ENCODE data around the gene DKK3. TPM values are rescaled to one million over a fixed set of nuclear protein-coding genes. Genes with fewer than 3 reads are reported as not detected.
A peak's percentile ranks its signal among the peaks of the same experiment; 100 is the strongest.

DKK3 gene
- total RNA-seq, 1 donor from 2014 or later = not detected

DNA sequence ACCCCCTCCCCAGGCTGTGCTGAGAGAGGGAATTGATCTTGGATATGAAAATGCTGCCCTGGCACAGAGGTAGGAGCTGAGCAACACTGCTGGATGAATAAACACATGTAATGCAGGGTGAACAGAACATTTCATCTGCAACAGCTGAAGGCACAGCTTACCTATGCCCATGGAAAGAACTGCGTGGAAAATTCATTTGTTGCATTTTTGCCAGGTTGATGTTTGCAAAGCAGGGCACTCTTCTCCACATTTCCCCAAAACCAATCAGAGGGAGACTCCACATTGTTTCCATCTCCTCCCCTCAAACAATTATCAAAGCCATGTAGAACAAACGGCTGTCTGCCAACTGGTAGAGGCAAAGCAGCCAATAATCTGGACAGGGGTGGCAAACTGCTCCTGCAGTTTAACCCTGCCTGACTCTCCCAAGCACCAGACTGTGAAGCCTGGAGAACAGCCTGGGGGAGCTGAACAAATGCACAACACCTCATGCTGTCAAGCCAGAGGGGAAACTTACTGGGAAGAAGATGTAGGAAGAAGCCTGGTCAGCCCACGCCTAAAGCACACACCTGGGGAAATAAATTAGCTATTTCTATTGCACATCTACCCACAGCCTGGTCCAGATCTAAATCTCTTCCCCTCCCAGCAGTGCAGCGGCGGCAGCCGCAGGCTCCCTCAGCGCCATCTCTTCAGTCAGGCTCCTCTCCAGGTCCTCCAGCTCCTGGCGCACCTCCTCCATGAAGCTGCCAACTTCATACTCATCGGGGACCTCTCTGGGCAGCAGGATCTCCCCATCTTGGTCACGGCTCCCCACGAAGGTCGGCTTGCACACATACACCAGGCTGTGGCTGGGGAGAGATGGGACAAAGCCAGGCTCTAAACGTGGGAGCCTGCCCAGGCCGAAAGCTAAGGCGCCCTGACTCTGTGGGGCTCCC lies 44.3 kb downstream of the DKK3 start:
- Mint-ChIP-seq H3K4me1 (ENCODE audit: low read depth) (peaks cover 27% of the 10 kb centered on the region), H3K27me3 (ENCODE audit: insufficient read depth) (peaks cover 11% of the 10 kb centered on the region), H3K36me3 (ENCODE audit: low read depth) (peaks cover 2% of the 10 kb centered on the region), H3K9me3 (no peaks in the 10 kb centered on the region), H3K4me3 (no peak overlapping the region), H3K27ac (no peak overlapping the region)
- intact Hi-C loops (cut with micrococcal nuclease) = no loop called here
- no peak for DNase-seq (ENCODE audit: low spot score)

DNA sequence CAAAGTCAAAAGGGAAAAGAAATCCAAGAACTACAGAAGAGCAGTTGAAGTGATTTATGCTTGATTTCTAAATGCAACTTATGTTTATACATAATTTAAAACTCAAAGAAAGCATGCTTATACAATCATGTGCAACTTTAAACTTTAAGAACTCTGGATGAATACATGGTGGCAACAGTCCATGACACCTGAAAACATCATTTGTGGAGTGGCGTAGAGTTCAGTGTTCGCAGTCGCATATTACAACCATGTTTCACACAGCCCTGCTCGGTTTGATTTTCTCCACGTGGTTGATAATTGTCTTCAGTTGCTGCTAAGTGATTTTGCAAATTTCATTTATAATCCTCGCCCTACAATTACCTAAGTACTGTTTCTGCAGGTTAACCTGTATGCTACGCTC lies 45.4 kb downstream of the DKK3 start:
- H3K4me3 Mint-ChIP-seq = no peak overlapping the region
- H3K27ac Mint-ChIP-seq = no peak overlapping the region
- H3K4me1 Mint-ChIP-seq (ENCODE audit: low read depth) = peaks cover 28% of the 10 kb centered on the region
- no peak for DNase-seq (ENCODE audit: low spot score)
- peaks cover 8% of the 10 kb centered on the region for H3K36me3 Mint-ChIP-seq (ENCODE audit: low read depth)
- intact Hi-C loops (cut with micrococcal nuclease) = no loop called here
- no peaks in the 10 kb centered on the region for H3K9me3 Mint-ChIP-seq
- H3K27me3 Mint-ChIP-seq (ENCODE audit: insufficient read depth) = peaks cover 11% of the 10 kb centered on the region

DNA sequence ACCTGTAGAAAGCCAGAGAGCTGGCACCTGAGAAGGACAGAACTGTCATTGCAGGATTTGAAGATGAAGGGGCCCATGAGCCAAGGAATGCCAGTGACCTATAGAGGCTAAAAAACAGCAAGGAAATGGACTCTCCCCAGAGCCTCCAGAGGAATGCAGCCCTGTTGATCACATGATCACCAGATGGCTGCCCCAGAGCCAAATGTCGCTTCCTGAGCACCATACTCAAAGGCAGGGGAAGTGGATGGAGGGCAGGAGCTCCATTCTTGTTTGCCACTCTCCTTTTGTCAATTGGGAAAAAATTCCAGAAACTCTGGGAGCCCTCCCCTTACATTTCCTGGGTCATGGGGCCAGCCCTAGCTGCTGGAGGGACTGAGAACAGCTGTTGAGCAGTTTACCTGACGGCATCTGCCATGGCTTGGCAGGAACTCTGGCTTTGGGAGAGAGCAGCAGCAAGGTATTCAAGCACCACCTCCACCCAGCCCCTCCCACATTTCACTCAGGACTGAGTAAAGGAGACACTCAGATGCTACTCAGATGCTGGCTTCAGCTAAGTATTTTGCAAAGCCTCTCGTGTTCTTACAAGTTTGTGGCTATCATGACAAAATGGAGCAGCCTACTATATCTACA lies 46.9 kb downstream of the DKK3 start:
- no peak overlapping the region for H3K27ac Mint-ChIP-seq
- intact Hi-C loops (cut with micrococcal nuclease) = no loop called here
- DNase-seq (ENCODE audit: low spot score) = no peak
- H3K9me3 Mint-ChIP-seq = no peaks in the 10 kb centered on the region
- peaks cover 11% of the 10 kb centered on the region for H3K27me3 Mint-ChIP-seq (ENCODE audit: insufficient read depth)
- H3K36me3 Mint-ChIP-seq (ENCODE audit: low read depth) = peaks cover 13% of the 10 kb centered on the region
- H3K4me1 Mint-ChIP-seq (ENCODE audit: low read depth) = peaks cover 28% of the 10 kb centered on the region
- H3K4me3 Mint-ChIP-seq = no peak overlapping the region

DNA sequence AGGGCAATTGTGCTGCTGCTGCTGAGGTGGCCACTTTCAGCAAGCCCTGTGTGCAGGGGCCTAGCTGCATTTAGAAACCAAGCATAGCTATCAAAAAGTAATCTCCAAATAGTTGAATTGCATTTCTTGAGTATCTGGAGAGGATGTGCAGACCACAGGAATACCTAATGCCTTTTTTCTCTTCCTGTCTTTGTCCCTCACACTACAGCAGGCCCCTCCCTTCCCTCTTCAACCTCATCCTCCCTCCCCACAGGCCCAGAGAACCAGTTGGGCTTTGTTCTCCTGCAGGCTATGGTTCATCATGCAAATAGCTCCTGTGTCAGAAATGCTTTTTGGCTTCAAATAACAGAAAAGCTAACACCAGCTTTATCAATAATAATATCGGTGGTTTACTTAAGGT lies 47.7 kb downstream of the DKK3 start:
- H3K27me3 Mint-ChIP-seq (ENCODE audit: insufficient read depth) = peaks cover 9% of the 10 kb centered on the region
- H3K4me3 Mint-ChIP-seq = peak overlapping the region; percentile 1
- H3K4me1 Mint-ChIP-seq (ENCODE audit: low read depth) = peaks cover 28% of the 10 kb centered on the region
- H3K9me3 Mint-ChIP-seq = no peaks in the 10 kb centered on the region
- peak; percentile 14 for DNase-seq (ENCODE audit: low spot score)
- no peak overlapping the region for H3K27ac Mint-ChIP-seq
- peaks cover 21% of the 10 kb centered on the region for H3K36me3 Mint-ChIP-seq (ENCODE audit: low read depth)
- intact Hi-C loops (cut with micrococcal nuclease) = no loop called here

DNA sequence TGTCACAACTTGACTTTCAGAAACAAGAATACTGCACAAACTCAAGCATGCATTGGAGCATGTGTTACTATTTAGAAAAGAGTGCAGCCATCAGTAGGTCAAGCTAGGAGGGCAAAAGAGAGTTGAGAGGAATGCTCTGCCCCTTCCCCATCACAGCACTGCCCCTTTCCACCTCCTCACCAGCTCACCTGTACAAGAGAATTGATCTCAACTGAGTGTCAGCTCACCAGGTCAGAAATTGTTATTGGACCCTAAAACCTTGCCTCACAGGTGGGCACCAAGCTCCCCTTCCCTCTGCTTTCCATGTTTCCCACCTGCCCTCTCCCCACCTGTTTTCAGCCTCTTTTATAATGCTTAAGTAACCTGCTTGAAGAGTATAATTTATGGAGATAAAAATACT lies 48.8 kb downstream of the DKK3 start:
- no peaks in the 10 kb centered on the region for H3K9me3 Mint-ChIP-seq
- H3K4me3 Mint-ChIP-seq = no peak overlapping the region
- peaks cover 28% of the 10 kb centered on the region for H3K4me1 Mint-ChIP-seq (ENCODE audit: low read depth)
- no peak for DNase-seq (ENCODE audit: low spot score)
- H3K27me3 Mint-ChIP-seq (ENCODE audit: insufficient read depth) = peaks cover 5% of the 10 kb centered on the region
- H3K27ac Mint-ChIP-seq = no peak overlapping the region
- H3K36me3 Mint-ChIP-seq (ENCODE audit: low read depth) = peaks cover 24% of the 10 kb centered on the region
- intact Hi-C loops (cut with micrococcal nuclease) = no loop called here

DNA sequence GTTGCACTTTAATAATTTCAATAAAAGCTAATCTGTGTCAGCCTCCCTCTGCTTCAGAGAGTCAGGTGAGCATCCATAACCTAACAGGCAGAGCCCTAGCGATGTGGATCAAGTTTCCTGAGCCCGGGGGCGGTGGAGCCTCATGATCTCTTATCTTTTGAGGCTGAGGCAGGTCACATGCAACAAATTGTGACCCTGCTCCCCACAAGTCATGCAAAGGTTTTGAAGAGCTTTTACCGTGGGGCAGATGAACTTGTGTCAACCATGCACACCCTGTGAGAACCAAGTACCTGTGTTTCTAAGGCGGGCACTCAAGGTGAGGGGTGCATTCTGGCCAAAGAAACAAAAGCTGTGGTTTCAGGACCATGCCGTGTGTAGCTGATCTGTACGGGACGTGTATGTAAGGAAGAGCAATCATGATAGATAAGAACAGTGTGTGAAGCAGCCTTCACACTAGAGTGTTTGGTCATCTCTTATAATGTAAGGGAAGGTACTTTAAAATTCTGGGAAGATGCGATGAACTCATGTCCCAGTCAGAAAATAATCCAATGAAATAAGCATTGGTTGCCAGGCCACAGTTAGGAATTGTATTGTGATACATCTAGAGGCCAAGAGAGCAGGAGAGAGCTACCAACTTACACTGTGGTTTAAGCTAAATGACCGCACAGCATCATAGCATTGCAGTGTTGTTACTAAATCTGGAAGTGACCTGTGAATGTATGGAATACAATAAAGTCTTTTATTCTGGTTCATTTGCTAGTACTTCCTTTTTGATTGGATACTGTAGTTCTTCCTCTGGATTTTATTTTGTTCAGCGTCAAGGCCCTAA lies 49.8 kb downstream of the DKK3 start:
- intact Hi-C loops (cut with micrococcal nuclease) = no loop called here
- Mint-ChIP-seq H3K27me3 (ENCODE audit: insufficient read depth) (no peaks in the 10 kb centered on the region), H3K4me1 (ENCODE audit: low read depth) (peaks cover 28% of the 10 kb centered on the region), H3K36me3 (ENCODE audit: low read depth) (peaks cover 29% of the 10 kb centered on the region), H3K9me3 (no peaks in the 10 kb centered on the region), H3K4me3 (no peak overlapping the region), H3K27ac (no peak overlapping the region)
- no peak for DNase-seq (ENCODE audit: low spot score)

DNA sequence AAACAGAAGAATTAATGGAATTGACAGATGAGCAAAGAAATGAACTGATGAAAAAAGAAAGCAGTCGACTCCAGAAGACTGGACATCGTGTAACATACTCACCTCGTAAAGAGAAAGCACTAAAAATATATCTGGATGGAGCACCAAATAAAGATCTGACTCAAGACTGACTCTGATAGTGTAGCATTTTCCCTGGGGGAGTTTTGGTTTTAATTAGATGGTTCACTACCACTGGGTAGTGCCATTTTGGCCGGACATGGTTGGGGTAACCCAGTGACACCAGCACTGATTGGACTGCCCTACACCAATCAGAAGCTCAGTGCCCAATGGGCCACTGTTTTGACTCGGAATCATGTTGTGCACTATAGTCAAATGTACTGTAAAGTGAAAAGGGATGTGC lies 52.4 kb downstream of the DKK3 start:
- Mint-ChIP-seq H3K9me3 (no peaks in the 10 kb centered on the region), H3K4me1 (ENCODE audit: low read depth) (peaks cover 18% of the 10 kb centered on the region), H3K4me3 (no peak overlapping the region), H3K36me3 (ENCODE audit: low read depth) (peaks cover 43% of the 10 kb centered on the region), H3K27ac (no peak overlapping the region), H3K27me3 (ENCODE audit: insufficient read depth) (no peaks in the 10 kb centered on the region)
- no peak for DNase-seq (ENCODE audit: low spot score)
- intact Hi-C loops (cut with micrococcal nuclease) = no loop called here

DNA sequence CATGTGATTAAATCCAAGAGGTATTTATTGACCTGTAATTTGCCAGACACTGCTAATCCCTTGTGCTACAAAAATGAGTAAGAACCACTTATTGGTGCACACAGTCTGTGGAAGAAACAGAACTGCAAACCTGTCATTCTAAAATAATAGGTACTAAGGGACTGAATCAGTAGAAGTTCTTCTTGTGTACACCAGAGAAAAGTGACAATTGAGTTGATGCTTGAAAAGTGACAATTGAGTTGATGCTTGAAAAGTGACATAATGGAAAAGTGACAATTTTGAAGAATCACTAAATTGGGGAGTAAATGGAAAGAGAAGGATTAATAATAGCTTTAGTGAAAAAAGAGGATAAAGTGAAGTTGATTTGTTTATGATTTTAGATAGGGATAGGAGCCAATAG lies 56.4 kb downstream of the DKK3 start:
- no peak overlapping the region for H3K4me3 Mint-ChIP-seq
- H3K4me1 Mint-ChIP-seq (ENCODE audit: low read depth) = no peaks in the 10 kb centered on the region
- peak overlapping the region; percentile 19 for H3K27ac Mint-ChIP-seq
- no peaks in the 10 kb centered on the region for H3K27me3 Mint-ChIP-seq (ENCODE audit: insufficient read depth)
- H3K9me3 Mint-ChIP-seq = no peaks in the 10 kb centered on the region
- peaks cover 44% of the 10 kb centered on the region for H3K36me3 Mint-ChIP-seq (ENCODE audit: low read depth)
- no peak for DNase-seq (ENCODE audit: low spot score)
- intact Hi-C loops (cut with micrococcal nuclease) = no loop called here

DNA sequence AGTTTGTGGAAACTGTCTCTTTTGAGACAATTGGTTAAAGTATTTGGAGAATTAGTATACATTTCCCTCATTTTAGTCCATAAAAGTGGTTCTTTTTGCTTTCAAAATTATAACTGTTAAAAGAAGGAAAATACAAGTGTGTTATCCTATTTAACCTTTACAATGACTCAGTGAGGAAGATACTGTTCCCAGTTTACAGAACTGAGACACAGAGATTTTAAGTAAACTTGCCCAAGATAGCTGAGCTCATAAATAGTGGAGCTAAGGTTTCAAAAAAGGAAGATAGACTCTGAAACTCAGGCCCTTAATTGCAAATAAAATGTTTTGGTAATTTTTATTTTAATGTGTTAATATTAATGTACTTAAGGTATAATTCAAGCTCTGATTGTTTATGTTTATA lies 58.9 kb downstream of the DKK3 start:
- H3K27ac Mint-ChIP-seq = no peak overlapping the region
- peaks cover 41% of the 10 kb centered on the region for H3K36me3 Mint-ChIP-seq (ENCODE audit: low read depth)
- no peaks in the 10 kb centered on the region for H3K27me3 Mint-ChIP-seq (ENCODE audit: insufficient read depth)
- H3K4me1 Mint-ChIP-seq (ENCODE audit: low read depth) = no peaks in the 10 kb centered on the region
- intact Hi-C loops (cut with micrococcal nuclease) = no loop called here
- no peak for DNase-seq (ENCODE audit: low spot score)
- H3K4me3 Mint-ChIP-seq = no peak overlapping the region
- H3K9me3 Mint-ChIP-seq = no peaks in the 10 kb centered on the region

DNA sequence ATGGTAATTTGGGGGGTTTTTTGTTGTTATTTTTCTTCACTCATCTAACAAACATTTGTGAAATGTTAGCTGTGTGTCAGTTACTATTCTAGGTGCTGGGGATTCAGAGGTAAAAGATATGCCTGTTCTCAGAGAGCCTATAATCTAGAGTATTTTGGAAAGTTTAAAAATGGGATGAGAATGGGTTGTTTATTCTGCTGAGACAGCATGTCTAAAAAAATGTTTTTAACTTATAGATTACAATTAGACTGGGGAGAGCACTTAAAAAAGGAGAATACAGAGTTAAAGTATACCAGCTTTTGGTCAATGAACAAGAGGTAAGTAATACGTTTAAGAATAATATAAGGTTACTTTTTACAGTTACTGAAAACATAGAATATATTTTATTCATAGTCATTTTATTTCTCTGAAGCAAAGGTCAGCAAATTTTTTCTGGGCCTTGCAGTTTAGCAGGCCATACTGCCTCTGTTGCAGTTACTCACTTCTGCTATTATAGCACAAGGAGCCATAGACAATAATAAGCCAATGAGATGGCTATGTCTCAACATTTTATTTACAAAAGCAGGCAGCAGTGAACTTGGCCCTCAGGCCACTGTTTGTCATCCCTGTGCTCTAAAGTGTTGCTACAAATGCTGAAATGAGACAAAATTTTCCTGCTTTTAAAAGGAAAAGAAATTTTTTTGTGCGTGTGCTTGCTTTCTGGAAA lies 60.0 kb downstream of the DKK3 start:
- DNase-seq (ENCODE audit: low spot score) = no peak
- Mint-ChIP-seq H3K36me3 (ENCODE audit: low read depth) (peaks cover 37% of the 10 kb centered on the region), H3K9me3 (no peaks in the 10 kb centered on the region), H3K27me3 (ENCODE audit: insufficient read depth) (no peaks in the 10 kb centered on the region), H3K4me3 (no peak overlapping the region), H3K4me1 (ENCODE audit: low read depth) (no peaks in the 10 kb centered on the region), H3K27ac (no peak overlapping the region)
- intact Hi-C loops (cut with micrococcal nuclease) = no loop called here

DNA sequence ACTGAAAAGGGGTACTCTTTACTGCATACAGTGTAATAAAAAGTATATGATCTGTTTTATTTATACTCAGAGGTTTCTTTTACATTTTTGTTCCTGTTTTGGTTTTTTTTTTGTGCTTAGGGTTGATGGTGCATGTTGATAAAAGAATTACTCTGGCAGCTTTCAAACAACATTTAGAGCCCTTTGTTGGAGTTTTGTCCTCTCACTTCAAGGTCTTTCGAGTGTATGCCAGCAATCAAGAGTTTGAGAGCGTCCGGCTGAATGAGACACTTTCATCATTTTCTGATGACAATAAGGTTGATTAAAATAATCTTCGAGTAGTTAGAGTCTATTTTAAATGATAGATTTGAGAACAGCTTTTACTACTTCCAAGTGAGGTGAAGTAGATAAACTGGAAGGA lies 60.6 kb downstream of the DKK3 start:
- no peaks in the 10 kb centered on the region for H3K27me3 Mint-ChIP-seq (ENCODE audit: insufficient read depth)
- peaks cover 38% of the 10 kb centered on the region for H3K36me3 Mint-ChIP-seq (ENCODE audit: low read depth)
- intact Hi-C loops (cut with micrococcal nuclease) = no loop called here

DNA sequence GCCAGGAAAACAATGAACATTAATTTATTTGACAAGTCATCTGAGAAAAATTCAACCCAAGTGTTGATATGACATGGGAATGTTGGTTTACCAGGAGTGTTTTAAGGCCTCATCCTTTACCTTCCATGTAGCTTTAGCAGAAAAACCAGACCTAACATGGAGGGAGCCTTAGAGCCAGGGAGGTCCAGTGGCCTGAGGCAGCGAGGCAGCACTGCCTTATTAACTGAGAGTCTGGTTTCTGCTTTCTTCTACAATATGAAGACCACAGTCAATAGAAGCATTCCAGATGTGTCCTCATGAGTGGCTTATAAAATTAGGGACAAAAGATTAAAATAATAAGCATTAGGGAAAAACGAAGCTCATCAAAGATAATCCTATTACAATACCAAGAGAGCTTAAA lies 61.5 kb downstream of the DKK3 start:
- H3K4me1 Mint-ChIP-seq (ENCODE audit: low read depth) = no peaks in the 10 kb centered on the region
- intact Hi-C loops (cut with micrococcal nuclease) = no loop called here
- DNase-seq (ENCODE audit: low spot score) = no peak
- H3K27me3 Mint-ChIP-seq (ENCODE audit: insufficient read depth) = no peaks in the 10 kb centered on the region
- no peak overlapping the region for H3K4me3 Mint-ChIP-seq
- no peak overlapping the region for H3K27ac Mint-ChIP-seq
- no peaks in the 10 kb centered on the region for H3K9me3 Mint-ChIP-seq
- peaks cover 37% of the 10 kb centered on the region for H3K36me3 Mint-ChIP-seq (ENCODE audit: low read depth)

More for the DNA sequence above, 60.6 kb downstream of the DKK3 start:
- Mint-ChIP-seq H3K4me1 (ENCODE audit: low read depth) (no peaks in the 10 kb centered on the region), H3K9me3 (no peaks in the 10 kb centered on the region), H3K4me3 (no peak overlapping the region), H3K27ac (no peak overlapping the region)
- no peak for DNase-seq (ENCODE audit: low spot score)

Data from activated T-helper 1 cell treated with anti-CD3 and anti-CD28 coated beads, Interleukin-12 subunit alpha, Interleukin-12 subunit beta, Interleukin-2, Interleukin-4 antibody, amounts not matched to agents 30 ng/mL and 10 ng/mL and 1 ng/mL, durations not matched to agents 14 hours and 24 hours and 36 hours (primary cell).